Umbilical cord (tissue), 2 donors: ENCODE measurements around the gene PCDHGB4. TPM values are rescaled to one million over a fixed set of nuclear protein-coding genes. Genes with fewer than 3 reads are reported as not detected.
"Not testable (repeated sequence)": the region's sequence is repeated elsewhere in the genome, so short reads cannot be mapped to it uniquely, and the experiment has no call there.

Experiments
- DNase-seq: peaks from one replicate; pipeline ENCODE4 v3.0.0-alpha.2; 2015; ENCODE audit warnings: low spot score
- total RNA-seq: library from RNA; depleted of rRNA; stranded (reverse); fragments of >200 nt; gene quantifications from one replicate; pipeline ENCODE4 v1.2.3, GENCODE V29; 2014; ENCODE audit warnings: low replicate concordance; ENCODE audit not compliant: insufficient read depth

Gene PCDHGB4
- total RNA-seq, 1 donor from 2014 or later = 18.3 TPM

- no peak for DNase-seq
Observed at GRCh38 chr5:141422742-141423291, 35.3 kb downstream of the PCDHGB4 start.

- DNase-seq = no peak
Observed at GRCh38 chr5:141427783-141428426, 40.4 kb downstream of the PCDHGB4 start.

- DNase-seq = peak; percentile 36
Observed at GRCh38 chr5:141430332-141431113, 43.0 kb downstream of the PCDHGB4 start, which contains the start of gene PCDHGA12. Gene PCDHGA12 (plus strand): TSS chr5:141430507. CDS start chr5:141430760, 253 bp downstream.

GRCh38 chr5:141431286-141431685, 43.8 kb downstream of the PCDHGB4 start:
- no peak for DNase-seq

GRCh38 chr5:141432308-141432707, 44.8 kb downstream of the PCDHGB4 start:
- not testable (repeated sequence) for DNase-seq

- DNase-seq = not testable (repeated sequence)
Observed at GRCh38 chr5:141432726-141433125, 45.2 kb downstream of the PCDHGB4 start.

- no peak for DNase-seq
Observed at GRCh38 chr5:141434006-141434405, 46.5 kb downstream of the PCDHGB4 start.

- no peak for DNase-seq
Observed at GRCh38 chr5:141437221-141437620, 49.7 kb downstream of the PCDHGB4 start.

- DNase-seq = no peak
Observed at GRCh38 chr5:141439411-141440141, 52.1 kb downstream of the PCDHGB4 start.

Other genes starting within 250 kb of the PCDHGB4 start
- 1.9 TPM for gene PCDHB6, start 237.6 kb upstream of the PCDHGB4 start, total RNA-seq
- 3.6 TPM for gene PCDHB7, start 215.1 kb upstream of the PCDHGB4 start, total RNA-seq
- 0.72 TPM for gene PCDHB8, start 209.9 kb upstream of the PCDHGB4 start, total RNA-seq
- 4.1 TPM for gene PCDHB16, start 205.3 kb upstream of the PCDHGB4 start, total RNA-seq
- gene PCDHB9, start 200.5 kb upstream of the PCDHGB4 start, total RNA-seq = 1.9 TPM
- gene PCDHB10, start 195.3 kb upstream of the PCDHGB4 start, total RNA-seq = 5.5 TPM
- 5.1 TPM for gene PCDHB11, start 188.1 kb upstream of the PCDHGB4 start, total RNA-seq
- 2.9 TPM for gene PCDHB12, start 179.0 kb upstream of the PCDHGB4 start, total RNA-seq
- gene PCDHB13, start 173.8 kb upstream of the PCDHGB4 start, total RNA-seq = 1.7 TPM
- 12.3 TPM for gene PCDHB14, start 164.4 kb upstream of the PCDHGB4 start, total RNA-seq
- 3.4 TPM for gene PCDHB15, start 142.3 kb upstream of the PCDHGB4 start, total RNA-seq
- gene SLC25A2, start 83.6 kb upstream of the PCDHGB4 start, total RNA-seq = 1.9 TPM
- gene TAF7, start 66.9 kb upstream of the PCDHGB4 start, total RNA-seq = 58.7 TPM
- 0.96 TPM for gene PCDHGA1, start 57.2 kb upstream of the PCDHGB4 start, total RNA-seq
- gene PCDHGA2, start 48.9 kb upstream of the PCDHGB4 start, total RNA-seq = 4.6 TPM
- gene PCDHGA3, start 43.9 kb upstream of the PCDHGB4 start, total RNA-seq = 2.2 TPM
- gene PCDHGB1, start 37.6 kb upstream of the PCDHGB4 start, total RNA-seq = 1.7 TPM
- gene PCDHGA4, start 32.7 kb upstream of the PCDHGB4 start, total RNA-seq = 6.0 TPM
- gene PCDHGB2, start 27.7 kb upstream of the PCDHGB4 start, total RNA-seq = 4.6 TPM
- gene PCDHGA5, start 23.5 kb upstream of the PCDHGB4 start, total RNA-seq = 1.9 TPM
- gene PCDHGB3, start 17.5 kb upstream of the PCDHGB4 start, total RNA-seq = 11.8 TPM
- gene PCDHGA6, start 13.8 kb upstream of the PCDHGB4 start, total RNA-seq = 7.2 TPM
- 7.0 TPM for gene PCDHGA7, start 5.0 kb upstream of the PCDHGB4 start, total RNA-seq
- gene PCDHGA8, start 4.9 kb downstream of the PCDHGB4 start, total RNA-seq = 3.9 TPM
- gene PCDHGB5, start 10.2 kb downstream of the PCDHGB4 start, total RNA-seq = 15.4 TPM
- gene PCDHGA9, start 15.1 kb downstream of the PCDHGB4 start, total RNA-seq = 11.1 TPM
- gene PCDHGB6, start 20.3 kb downstream of the PCDHGB4 start, total RNA-seq = 9.1 TPM
- gene PCDHGA10, start 25.3 kb downstream of the PCDHGB4 start, total RNA-seq = 10.8 TPM
- gene PCDHGB7, start 30.0 kb downstream of the PCDHGB4 start, total RNA-seq = 13.2 TPM
- gene PCDHGA11, start 33.4 kb downstream of the PCDHGB4 start, total RNA-seq = 7.9 TPM
- gene PCDHGA12, start 42.8 kb downstream of the PCDHGB4 start, total RNA-seq = 14.4 TPM
- 42.9 TPM for gene PCDHGC3, start 88.3 kb downstream of the PCDHGB4 start, total RNA-seq
- gene PCDHGC4, start 97.3 kb downstream of the PCDHGB4 start, total RNA-seq = 4.8 TPM
- 8.2 TPM for gene PCDHGC5, start 101.4 kb downstream of the PCDHGB4 start, total RNA-seq
- gene DIAPH1, start 231.3 kb downstream of the PCDHGB4 start, total RNA-seq = 16.9 TPM
- gene HDAC3, start 249.2 kb downstream of the PCDHGB4 start, total RNA-seq = 59.9 TPM
- gene RELL2, start 249.3 kb downstream of the PCDHGB4 start, total RNA-seq = 0.96 TPM